ENCODE measurements around the gene IMPDH1. TPM values are rescaled to one million over a fixed set of nuclear protein-coding genes. Genes with fewer than 3 reads are reported as not detected.

Gene IMPDH1
- total and polyA plus RNA-seq, 2 donors (not counting 3 experiments of a cell fraction or from before 2014, with no cell fraction given): 78.8 to 97.9 TPM

GRCh38 chr7:128430207-128430606 lies 20.4 kb upstream of the IMPDH1 start:
- ChIA-PET POLR2A (no interaction called here), CTCF (interaction anchor here (1.1 to 20.8 kb wide), 3 partner anchors 25 to 453 kb away, joined by 4 to 632 read pairs (median 123); partner anchors contain the start of gene HILPDA)
- no TSS peak for BruUV-seq (replicated peaks)
- dilution Hi-C loops (cut with MboI; ENCODE audit: extremely low pct_ligation_motif_present, low sequenced_read_pairs): no loop called here
- peaks cover 5 to 8% of the 10 kb centered on the region in 2 experiments for H3K27me3 ChIP-seq (ENCODE audit: control insufficient read depth in 2 of 2, insufficient read depth in 2 of 2, low read length in 2 of 2)
- no peaks in the 10 kb centered on the region for H3K9me3 ChIP-seq (replicated peaks; ENCODE audit: control insufficient read depth, insufficient read depth, low read length)
- H3K27ac ChIP-seq (ENCODE audit: insufficient read depth, low read depth, low read length): no peak overlapping the region
- H2AFZ ChIP-seq (ENCODE audit: low read depth, low read length): no peak overlapping the region
- DNase-seq (ENCODE audit: low read depth, low spot score) (no peak), FAIRE-seq (no peak)
- no peak overlapping the region for H3K4me3 ChIP-seq (replicated peaks in 1 of 3; ENCODE audit: insufficient read depth in 1 of 3, low read depth in 1 of 3, low read length in 3 of 3)
- no peaks in the 10 kb centered on the region for H3K36me3 ChIP-seq (ENCODE audit: control insufficient read depth in 2 of 2, extremely low read depth in 1 of 2, insufficient read depth in 2 of 2, low read length in 2 of 2)
- intact Hi-C loops (cut with micrococcal nuclease): no loop called here
- TF ChIP-seq EZH2 (IDR thresholded peaks at IDR 0.05; ENCODE audit: borderline replicate concordance, low read depth, low read length, severe bottlenecking) (no peak), MAX (IDR thresholded peaks at IDR 0.05; ENCODE audit: insufficient read depth, insufficient read length) (no peak), CTCF (IDR thresholded peaks at IDR 0.05; ENCODE audit: extremely low read depth in 1 of 2, insufficient read depth in 1 of 2, low read depth in 1 of 2, low read length in 2 of 2) (no peak), GATA2 (IDR thresholded peaks at IDR 0.05; ENCODE audit: insufficient read depth, insufficient read length, low read depth, low read length) (no peak), FOS (IDR thresholded peaks at IDR 0.05; ENCODE audit: borderline replicate concordance, insufficient read depth, low read length) (no peak), JUN (IDR thresholded peaks at IDR 0.05; ENCODE audit: borderline replicate concordance, insufficient read depth, insufficient read length, low read depth) (no peak), POLR2A (IDR thresholded peaks at IDR 0.05; ENCODE audit: low read depth, low read length) (no peak), MYC (IDR thresholded peaks at IDR 0.05; ENCODE audit: low read depth, low read length) (no peak), POLR2AphosphoS5 (IDR thresholded peaks at IDR 0.05; ENCODE audit: insufficient read depth, low read depth, low read length) (no peak)
- no peaks in the 10 kb centered on the region for H3K79me2 ChIP-seq (ENCODE audit: control insufficient read depth, insufficient read depth, low read length)
- no peak overlapping the region for H3K4me2 ChIP-seq (ENCODE audit: insufficient read depth, low read length)
- H4K20me1 ChIP-seq (replicated peaks; ENCODE audit: control insufficient read depth, extremely low read depth, insufficient read depth, low read length): no peaks in the 10 kb centered on the region
- H3K9ac ChIP-seq (replicated peaks; ENCODE audit: extremely low read depth, insufficient read depth, low read length): no peak overlapping the region
- no peaks in the 10 kb centered on the region for H3K9me1 ChIP-seq (replicated peaks; ENCODE audit: control insufficient read depth, extremely low read depth, insufficient read depth, low read length)
- H3K4me1 ChIP-seq (ENCODE audit: control insufficient read depth, extremely low read depth, insufficient read depth, low read length): no peaks in the 10 kb centered on the region
